H1 (cell line): Measurements from ENCODE around the gene ADGRF1. TPM values are rescaled to one million over a fixed set of nuclear protein-coding genes. Genes with fewer than 3 reads are reported as not detected.

Experiments used
- polyA plus RNA-seq, 7 experiments: library from polyadenylated mRNA; depleted of rRNA in 3 of 7; stranded (reverse) in 5 of 7; unstranded in 2 of 7; fragments of >200 nt in 5 of 7; fragments of 200-250 nt in 2 of 7; gene quantifications; 1 replicate in 5 of 7; 2 replicates in 1 of 7; 4 replicates in 1 of 7; pipeline versions ENCODE4 v1.2.1 to v1.2.3, GENCODE V29; 2011 to 2013; ENCODE audit warnings: missing spikeins in 2 of 7, mixed read lengths in 2 of 7
- total RNA-seq: library from RNA; stranded (reverse); fragmentation: NEBNext Ultra II Directional; extraction: Animal tissue kit (Norgen Biotek cat#: 25700); gene quantifications from 2 replicates; pipeline ENCODE4 v1.2.1, GENCODE V29; 2021
- TF ChIP-seq, protein P1 (sequence below), 3 experiments: IDR thresholded peaks; 1 replicate in 2 of 3; 2 replicates in 1 of 3; pipeline versions ENCODE4 v1.5.1 to v1.6.1; 2011; ENCODE audit warnings: low read length in 3 of 3, mild to moderate bottlenecking in 3 of 3, inconsistent platforms in 2 of 3, low read depth in 1 of 3, moderate library complexity in 1 of 3; ENCODE audit not compliant: insufficient read depth in 1 of 3; ENCODE audit errors: control extremely low read depth in 1 of 3

The ADGRF1 gene
- total and polyA plus RNA-seq, 2 of the 8 experiments (the other 6 are each of a cell fraction or from before 2014, with no cell fraction given), result not detected

DNA sequence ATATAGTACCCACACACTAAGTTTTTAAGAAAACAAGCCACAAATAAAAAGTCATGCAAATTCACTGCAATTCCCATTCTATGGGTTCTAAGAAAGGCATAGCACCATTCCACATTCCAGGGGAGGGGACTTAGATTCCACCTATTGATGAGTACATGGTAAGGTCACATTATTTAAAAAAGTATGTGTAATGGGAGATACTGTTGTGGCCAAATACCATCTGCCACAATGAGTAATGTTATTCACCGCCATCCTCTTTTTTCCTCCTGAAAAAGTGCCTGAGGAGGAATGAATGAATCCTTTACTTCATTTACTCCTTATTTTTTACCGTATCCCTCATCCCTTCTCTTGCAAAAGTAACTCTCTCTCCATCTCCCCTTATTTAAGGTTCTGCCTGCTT, 27.0 kb upstream of the ADGRF1 start (continued):
- TF ChIP-seq, protein P1, sequence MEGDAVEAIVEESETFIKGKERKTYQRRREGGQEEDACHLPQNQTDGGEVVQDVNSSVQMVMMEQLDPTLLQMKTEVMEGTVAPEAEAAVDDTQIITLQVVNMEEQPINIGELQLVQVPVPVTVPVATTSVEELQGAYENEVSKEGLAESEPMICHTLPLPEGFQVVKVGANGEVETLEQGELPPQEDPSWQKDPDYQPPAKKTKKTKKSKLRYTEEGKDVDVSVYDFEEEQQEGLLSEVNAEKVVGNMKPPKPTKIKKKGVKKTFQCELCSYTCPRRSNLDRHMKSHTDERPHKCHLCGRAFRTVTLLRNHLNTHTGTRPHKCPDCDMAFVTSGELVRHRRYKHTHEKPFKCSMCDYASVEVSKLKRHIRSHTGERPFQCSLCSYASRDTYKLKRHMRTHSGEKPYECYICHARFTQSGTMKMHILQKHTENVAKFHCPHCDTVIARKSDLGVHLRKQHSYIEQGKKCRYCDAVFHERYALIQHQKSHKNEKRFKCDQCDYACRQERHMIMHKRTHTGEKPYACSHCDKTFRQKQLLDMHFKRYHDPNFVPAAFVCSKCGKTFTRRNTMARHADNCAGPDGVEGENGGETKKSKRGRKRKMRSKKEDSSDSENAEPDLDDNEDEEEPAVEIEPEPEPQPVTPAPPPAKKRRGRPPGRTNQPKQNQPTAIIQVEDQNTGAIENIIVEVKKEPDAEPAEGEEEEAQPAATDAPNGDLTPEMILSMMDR (IDR thresholded peaks at IDR 0.05; ENCODE audit: control extremely low read depth in 1 of 3, insufficient read depth in 1 of 3, low read depth in 1 of 3, low read length in 3 of 3), result no peak
